GM23338 (cell line): ENCODE results near the gene GDF10. TPM values are rescaled to one million over a fixed set of nuclear protein-coding genes. Genes with fewer than 3 reads are reported as not detected.

Experiments
- ATAC-seq: fragments of 200-7000 bp; cut with Tn5 transposase; 3 replicates; pipeline ENCODE4 v1.9.1; 2020
- DNase-seq: peaks from one replicate; pipeline ENCODE4 v3.0.0-alpha.2; 2015; ENCODE audit warnings: low spot score
- H2AFZ ChIP-seq: fragments of 200-600 bp; sonication (generic); 2 replicates; pipeline ENCODE4 v1.8.0; 2016; ENCODE audit warnings: antibody characterized with exemption, mild to moderate bottlenecking, moderate library complexity
- H3F3A ChIP-seq: fragments of 200-600 bp; sonication (generic); replicated peaks from 2 replicates; pipeline ENCODE4 v1.8.0; 2017; ENCODE audit warnings: antibody characterized with exemption, mixed run types, low read depth
- H3K27ac ChIP-seq: fragments of 200-600 bp; sonication (generic); 2 replicates; pipeline ENCODE4 v1.6.1; 2016; ENCODE audit warnings: low read depth
- H3K27me3 ChIP-seq: fragments of 200-600 bp; sonication (generic); 2 replicates; pipeline ENCODE4 v1.8.0; 2016; ENCODE audit warnings: mild to moderate bottlenecking, mixed run types, moderate library complexity; ENCODE audit not compliant: insufficient read depth
- H3K36me3 ChIP-seq: fragments of 200-600 bp; sonication (generic); 2 replicates; pipeline ENCODE4 v1.8.0; 2016; ENCODE audit warnings: mild to moderate bottlenecking; ENCODE audit not compliant: insufficient read depth
- H3K4me1 ChIP-seq: fragments of 200-600 bp; sonication (generic); 2 replicates; pipeline ENCODE4 v1.8.0; 2016; ENCODE audit warnings: mild to moderate bottlenecking, moderate library complexity; ENCODE audit not compliant: insufficient read depth
- H3K4me2 ChIP-seq: fragments of 200-600 bp; sonication (generic); 2 replicates; pipeline ENCODE4 v1.7.1; 2017; ENCODE audit warnings: mixed run types
- H3K4me3 ChIP-seq: fragments of 200-600 bp; sonication (generic); 2 replicates; pipeline ENCODE4 v1.6.1; 2016; ENCODE audit warnings: mixed run types
- H3K79me2 ChIP-seq: fragments of 200-600 bp; sonication (generic); replicated peaks from 2 replicates; pipeline ENCODE4 v1.8.0; 2017; ENCODE audit warnings: mild to moderate bottlenecking; ENCODE audit not compliant: insufficient read depth
- H3K9me2 ChIP-seq: fragments of 200-600 bp; sonication (generic); 2 replicates; pipeline ENCODE4 v1.8.0; 2017; ENCODE audit not compliant: insufficient read depth
- H4K20me1 ChIP-seq: fragments of 200-600 bp; sonication (generic); replicated peaks from 2 replicates; pipeline ENCODE4 v1.8.0; 2017; ENCODE audit warnings: mild to moderate bottlenecking; ENCODE audit not compliant: insufficient read depth
- H3K27ac Mint-ChIP-seq: 2 replicates; pipeline ENCODE4 v1.8.0; 2020; ENCODE audit warnings: inconsistent platforms, mild to moderate bottlenecking, moderate library complexity, mixed read lengths
- H3K27me3 Mint-ChIP-seq: 3 replicates; pipeline ENCODE4 v1.8.0; 2022; ENCODE audit warnings: low read depth, mild to moderate bottlenecking, moderate library complexity, mixed read lengths, inconsistent platforms; ENCODE audit not compliant: insufficient read depth, poor library complexity
- H3K36me3 Mint-ChIP-seq: 3 replicates; pipeline ENCODE4 v1.8.0; 2021; ENCODE audit warnings: low read depth, mild to moderate bottlenecking, inconsistent platforms, moderate library complexity, mixed read lengths
- H3K4me1 Mint-ChIP-seq: 3 replicates; pipeline ENCODE4 v1.8.0; 2020; ENCODE audit warnings: mild to moderate bottlenecking, inconsistent platforms, mixed read lengths
- H3K4me3 Mint-ChIP-seq: 3 replicates; pipeline ENCODE4 v1.8.0; 2021; ENCODE audit warnings: moderate library complexity, mild to moderate bottlenecking, inconsistent platforms, mixed read lengths
- H3K9me3 Mint-ChIP-seq: 3 replicates; pipeline ENCODE4 v1.8.0; 2020; ENCODE audit warnings: moderate library complexity, mild to moderate bottlenecking, inconsistent platforms, mixed read lengths
- CREB1 ChIP-seq: fragments of 250-450 bp; sonication (Bioruptor Pico); IDR thresholded peaks from 2 replicates; pipeline ENCODE4 v1.5.0; 2020; ENCODE audit warnings: low read depth, mild to moderate bottlenecking, moderate library complexity
- EZH2 ChIP-seq: fragments of 200-600 bp; sonication (generic); IDR thresholded peaks from one replicate; pipeline ENCODE4 v1.8.0; 2017; ENCODE audit warnings: antibody characterized with exemption, mild to moderate bottlenecking, low read depth; ENCODE audit not compliant: unreplicated experiment
- NANOG ChIP-seq: IDR thresholded peaks from 2 replicates; pipeline ENCODE4 v1.6.1; 2016; ENCODE audit warnings: antibody characterized with exemption, borderline replicate concordance
- POLR2AphosphoS5 ChIP-seq: IDR thresholded peaks from 2 replicates; pipeline ENCODE4 v1.6.1; 2016; ENCODE audit warnings: antibody characterized with exemption, low read depth
- STAT1 ChIP-seq: IDR thresholded peaks from one replicate; pipeline ENCODE4 v1.6.1; 2016; ENCODE audit warnings: antibody characterized with exemption; ENCODE audit not compliant: unreplicated experiment
- ZNF114 ChIP-seq: fragments of 250-450 bp; sonication (Bioruptor Pico); IDR thresholded peaks from 2 replicates; pipeline ENCODE4 v1.5.0; 2020; ENCODE audit warnings: mild to moderate bottlenecking, moderate library complexity
- ZNF331 ChIP-seq: fragments of 250-450 bp; sonication (Bioruptor Pico); IDR thresholded peaks from 2 replicates; pipeline ENCODE4 v1.5.0; 2020; ENCODE audit warnings: low read depth, mild to moderate bottlenecking, moderate library complexity
- polyA plus RNA-seq: library from polyadenylated mRNA; unstranded; fragments of >200 nt; fragmentation: Nextera tagmentation; extraction: Ambion mirVana; gene quantifications from 2 replicates; pipeline ENCODE4 v1.2.1, GENCODE V29; 2016
- total RNA-seq: library from RNA; depleted of rRNA; stranded (reverse); fragments of >200 nt; shearing (Covaris generic); gene quantifications from 2 replicates; pipeline ENCODE4 v1.2.3, GENCODE V29; 2014
- TF ChIP-seq, protein P1 (sequence below), 2 experiments: fragments of 200-600 bp in 1 of 2; sonication (generic) in 1 of 2; conservative IDR thresholded peaks; 2 replicates each; pipeline versions ENCODE4 v1.5.1 to v1.6.1; 2016 to 2017; ENCODE audit warnings: antibody characterized with exemption in 2 of 2, low read depth in 2 of 2, mild to moderate bottlenecking in 2 of 2, moderate library complexity in 1 of 2
- TF ChIP-seq, protein P2 (sequence below): IDR thresholded peaks from 2 replicates; pipeline ENCODE4 v1.6.1; 2016; ENCODE audit warnings: antibody characterized with exemption
- TF ChIP-seq, protein P3 (sequence below): IDR thresholded peaks from one replicate; pipeline ENCODE4 v1.6.1; 2018; ENCODE audit warnings: antibody characterized with exemption; ENCODE audit not compliant: unreplicated experiment

The GDF10 gene
- total and polyA plus RNA-seq, 2 experiments from 2014 or later: 0.21 TPM; not detected in 1

DNA sequence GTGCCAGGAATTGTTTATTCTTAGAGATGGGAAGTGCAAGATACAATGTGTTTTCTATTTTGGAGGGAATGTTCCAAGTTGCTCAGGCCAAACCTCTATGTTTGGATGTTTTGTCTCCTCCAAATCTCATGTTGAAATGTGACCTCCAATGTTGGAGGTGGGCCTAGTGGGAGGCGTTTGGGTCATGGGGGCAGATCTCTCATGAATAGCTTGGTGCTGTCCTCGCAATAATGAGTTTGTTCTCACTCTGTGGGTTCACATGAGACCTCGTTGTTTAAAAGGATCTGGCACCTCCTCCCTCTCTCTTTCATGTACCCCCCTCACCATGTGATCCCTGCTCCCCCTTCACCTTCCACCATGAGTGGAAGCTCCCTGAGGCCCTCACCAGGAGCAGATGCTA lies 8.3 kb upstream of the GDF10 start:
- Histone ChIP-seq H3K4me1 (no peaks in the 10 kb centered on the region), H3K4me2 (no peak overlapping the region), H4K20me1 (no peaks in the 10 kb centered on the region), H3K79me2 (no peaks in the 10 kb centered on the region), H3K27ac (no peak overlapping the region), H3K27me3 (no peaks in the 10 kb centered on the region), H3F3A (no peaks in the 10 kb centered on the region), H3K9me2 (peaks cover 4% of the 10 kb centered on the region; the same call in 1 of the 2 replicates), H3K4me3 (no peak overlapping the region), H2AFZ (no peak overlapping the region), H3K36me3 (no peaks in the 10 kb centered on the region)
- Mint-ChIP-seq H3K9me3 (no peaks in the 10 kb centered on the region), H3K4me3 (no peak overlapping the region), H3K4me1 (peaks cover 9% of the 10 kb centered on the region), H3K27ac (no peak overlapping the region), H3K36me3 (no peaks in the 10 kb centered on the region), H3K27me3 (peaks cover 6% of the 10 kb centered on the region)
- DNase-seq (no peak), ATAC-seq (no peak)
- TF ChIP-seq EZH2 (no peak), STAT1 (no peak), ZNF114 (no peak)
- TF ChIP-seq, protein P1, sequence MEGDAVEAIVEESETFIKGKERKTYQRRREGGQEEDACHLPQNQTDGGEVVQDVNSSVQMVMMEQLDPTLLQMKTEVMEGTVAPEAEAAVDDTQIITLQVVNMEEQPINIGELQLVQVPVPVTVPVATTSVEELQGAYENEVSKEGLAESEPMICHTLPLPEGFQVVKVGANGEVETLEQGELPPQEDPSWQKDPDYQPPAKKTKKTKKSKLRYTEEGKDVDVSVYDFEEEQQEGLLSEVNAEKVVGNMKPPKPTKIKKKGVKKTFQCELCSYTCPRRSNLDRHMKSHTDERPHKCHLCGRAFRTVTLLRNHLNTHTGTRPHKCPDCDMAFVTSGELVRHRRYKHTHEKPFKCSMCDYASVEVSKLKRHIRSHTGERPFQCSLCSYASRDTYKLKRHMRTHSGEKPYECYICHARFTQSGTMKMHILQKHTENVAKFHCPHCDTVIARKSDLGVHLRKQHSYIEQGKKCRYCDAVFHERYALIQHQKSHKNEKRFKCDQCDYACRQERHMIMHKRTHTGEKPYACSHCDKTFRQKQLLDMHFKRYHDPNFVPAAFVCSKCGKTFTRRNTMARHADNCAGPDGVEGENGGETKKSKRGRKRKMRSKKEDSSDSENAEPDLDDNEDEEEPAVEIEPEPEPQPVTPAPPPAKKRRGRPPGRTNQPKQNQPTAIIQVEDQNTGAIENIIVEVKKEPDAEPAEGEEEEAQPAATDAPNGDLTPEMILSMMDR (conservative IDR thresholded peaks at IDR 0.05; ENCODE audit: low read depth in 2 of 2): no peak
- TF ChIP-seq, protein P2, sequence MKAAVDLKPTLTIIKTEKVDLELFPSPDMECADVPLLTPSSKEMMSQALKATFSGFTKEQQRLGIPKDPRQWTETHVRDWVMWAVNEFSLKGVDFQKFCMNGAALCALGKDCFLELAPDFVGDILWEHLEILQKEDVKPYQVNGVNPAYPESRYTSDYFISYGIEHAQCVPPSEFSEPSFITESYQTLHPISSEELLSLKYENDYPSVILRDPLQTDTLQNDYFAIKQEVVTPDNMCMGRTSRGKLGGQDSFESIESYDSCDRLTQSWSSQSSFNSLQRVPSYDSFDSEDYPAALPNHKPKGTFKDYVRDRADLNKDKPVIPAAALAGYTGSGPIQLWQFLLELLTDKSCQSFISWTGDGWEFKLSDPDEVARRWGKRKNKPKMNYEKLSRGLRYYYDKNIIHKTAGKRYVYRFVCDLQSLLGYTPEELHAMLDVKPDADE: no peak

DNA sequence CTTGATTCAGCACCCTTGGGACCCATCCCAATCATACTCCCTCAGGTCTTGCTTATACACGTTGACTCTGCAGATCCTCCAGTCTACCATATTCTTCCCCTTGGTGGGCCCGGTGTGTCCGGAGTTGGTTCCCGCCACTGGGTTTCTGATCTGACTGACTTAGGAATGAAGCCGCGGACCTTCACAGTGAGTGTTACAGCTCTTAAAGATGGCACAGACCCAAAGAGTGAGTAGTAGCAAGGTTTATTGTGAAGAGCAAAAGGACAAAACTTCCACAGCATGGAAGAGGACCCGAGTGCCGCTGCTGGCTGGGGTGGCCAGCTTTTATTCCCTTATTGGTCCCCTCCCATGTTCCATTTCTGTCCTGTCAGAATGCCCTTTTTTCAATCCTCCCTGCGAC lies 5.9 kb upstream of the GDF10 start:
- Histone ChIP-seq H3K27ac (no peak overlapping the region), H3K36me3 (no peaks in the 10 kb centered on the region), H2AFZ (no peak overlapping the region), H3K4me3 (no peak overlapping the region), H3F3A (no peaks in the 10 kb centered on the region), H3K4me2 (no peak overlapping the region), H3K79me2 (no peaks in the 10 kb centered on the region), H3K4me1 (no peaks in the 10 kb centered on the region), H4K20me1 (no peaks in the 10 kb centered on the region), H3K9me2 (peaks cover 4% of the 10 kb centered on the region; the same call in 1 of the 2 replicates), H3K27me3 (peaks cover 5% of the 10 kb centered on the region)
- Mint-ChIP-seq H3K9me3 (no peaks in the 10 kb centered on the region), H3K27ac (no peak overlapping the region), H3K4me3 (no peak overlapping the region), H3K4me1 (peaks cover 17% of the 10 kb centered on the region; the same call in 2 of the 3 replicates), H3K36me3 (no peaks in the 10 kb centered on the region), H3K27me3 (peaks cover 7% of the 10 kb centered on the region)
- no peak for ATAC-seq
- DNase-seq: no peak
- TF ChIP-seq, protein P2: no peak
- no peak for TF ChIP-seq ZNF331 (CRISPR knock-in tag)
- TF ChIP-seq POLR2AphosphoS5: no peak
- TF ChIP-seq STAT1: no peak
- no peak for TF ChIP-seq CREB1
- TF ChIP-seq, protein P3, sequence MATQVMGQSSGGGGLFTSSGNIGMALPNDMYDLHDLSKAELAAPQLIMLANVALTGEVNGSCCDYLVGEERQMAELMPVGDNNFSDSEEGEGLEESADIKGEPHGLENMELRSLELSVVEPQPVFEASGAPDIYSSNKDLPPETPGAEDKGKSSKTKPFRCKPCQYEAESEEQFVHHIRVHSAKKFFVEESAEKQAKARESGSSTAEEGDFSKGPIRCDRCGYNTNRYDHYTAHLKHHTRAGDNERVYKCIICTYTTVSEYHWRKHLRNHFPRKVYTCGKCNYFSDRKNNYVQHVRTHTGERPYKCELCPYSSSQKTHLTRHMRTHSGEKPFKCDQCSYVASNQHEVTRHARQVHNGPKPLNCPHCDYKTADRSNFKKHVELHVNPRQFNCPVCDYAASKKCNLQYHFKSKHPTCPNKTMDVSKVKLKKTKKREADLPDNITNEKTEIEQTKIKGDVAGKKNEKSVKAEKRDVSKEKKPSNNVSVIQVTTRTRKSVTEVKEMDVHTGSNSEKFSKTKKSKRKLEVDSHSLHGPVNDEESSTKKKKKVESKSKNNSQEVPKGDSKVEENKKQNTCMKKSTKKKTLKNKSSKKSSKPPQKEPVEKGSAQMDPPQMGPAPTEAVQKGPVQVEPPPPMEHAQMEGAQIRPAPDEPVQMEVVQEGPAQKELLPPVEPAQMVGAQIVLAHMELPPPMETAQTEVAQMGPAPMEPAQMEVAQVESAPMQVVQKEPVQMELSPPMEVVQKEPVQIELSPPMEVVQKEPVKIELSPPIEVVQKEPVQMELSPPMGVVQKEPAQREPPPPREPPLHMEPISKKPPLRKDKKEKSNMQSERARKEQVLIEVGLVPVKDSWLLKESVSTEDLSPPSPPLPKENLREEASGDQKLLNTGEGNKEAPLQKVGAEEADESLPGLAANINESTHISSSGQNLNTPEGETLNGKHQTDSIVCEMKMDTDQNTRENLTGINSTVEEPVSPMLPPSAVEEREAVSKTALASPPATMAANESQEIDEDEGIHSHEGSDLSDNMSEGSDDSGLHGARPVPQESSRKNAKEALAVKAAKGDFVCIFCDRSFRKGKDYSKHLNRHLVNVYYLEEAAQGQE: no peak
- TF ChIP-seq, protein P1 (conservative IDR thresholded peaks at IDR 0.05; ENCODE audit: low read depth in 2 of 2): no peak
- TF ChIP-seq NANOG: no peak
